Measurements from ENCODE around the gene SLC15A4.
"Not testable (repeated sequence)": the region's sequence is repeated elsewhere in the genome, so short reads cannot be mapped to it uniquely, and the experiment has no call there.

SLC15A4 gene

GRCh38 chr12:128853600-128854197, 29.9 kb upstream of the SLC15A4 start:
- Histone ChIP-seq H3K4me3 (ENCODE audit: low read length) (no peak overlapping the region), H3K4me1 (ENCODE audit: control insufficient read depth, insufficient read depth, low read length) (peaks cover 9% of the 10 kb centered on the region), H3K9ac (ENCODE audit: low read length) (no peak overlapping the region), H3K9me3 (ENCODE audit: control insufficient read depth, low read length) (no peaks in the 10 kb centered on the region), H3K27me3 (ENCODE audit: control insufficient read depth, insufficient read depth, low read length) (peaks cover 26% of the 10 kb centered on the region), H3K36me3 (ENCODE audit: control insufficient read depth, insufficient read depth, low read length) (no peaks in the 10 kb centered on the region)

- H3K4me3 ChIP-seq (ENCODE audit: low read length), result no peak within 1 kb of the TSS
- H3K9ac ChIP-seq (ENCODE audit: low read length), result no peak within 1 kb of the TSS
- H3K4me1 ChIP-seq (ENCODE audit: control insufficient read depth, insufficient read depth, low read length), result peaks cover 9% of the 10 kb centered on the region
- H3K27me3 ChIP-seq (ENCODE audit: control insufficient read depth, insufficient read depth, low read length), result peaks cover 26% of the 10 kb centered on the region
- H3K9me3 ChIP-seq (ENCODE audit: control insufficient read depth, low read length), result no peaks in the 10 kb centered on the region
- H3K36me3 ChIP-seq (ENCODE audit: control insufficient read depth, insufficient read depth, low read length), result no peaks in the 10 kb centered on the region
Measured at GRCh38 chr12:128852885-128853599, 29.3 kb upstream of the SLC15A4 start, which contains the start of gene GLT1D1. GLT1D1 (plus strand) TSS chr12:128853478; CDS start chr12:128853582, 104 bp downstream.

- no peak overlapping the region for H3K4me3 ChIP-seq (ENCODE audit: low read length)
- H3K9me3 ChIP-seq (ENCODE audit: control insufficient read depth, low read length), result no peaks in the 10 kb centered on the region
- H3K9ac ChIP-seq (ENCODE audit: low read length), result no peak overlapping the region
- no peaks in the 10 kb centered on the region for H3K36me3 ChIP-seq (ENCODE audit: control insufficient read depth, insufficient read depth, low read length)
- peaks cover 9% of the 10 kb centered on the region for H3K4me1 ChIP-seq (ENCODE audit: control insufficient read depth, insufficient read depth, low read length)
- H3K27me3 ChIP-seq (ENCODE audit: control insufficient read depth, insufficient read depth, low read length), result peaks cover 26% of the 10 kb centered on the region
Measured at GRCh38 chr12:128852026-128852698, 28.4 kb upstream of the SLC15A4 start.

GRCh38 chr12:128851429-128851828, 27.7 kb upstream of the SLC15A4 start:
- H3K9ac ChIP-seq (ENCODE audit: low read length); H3K9me3 ChIP-seq (ENCODE audit: control insufficient read depth, low read length); H3K36me3 ChIP-seq (ENCODE audit: control insufficient read depth, insufficient read depth, low read length); H3K4me1 ChIP-seq (ENCODE audit: control insufficient read depth, insufficient read depth, low read length); H3K4me3 ChIP-seq (ENCODE audit: low read length): not testable (repeated sequence)
- peaks cover 26% of the 10 kb centered on the region for H3K27me3 ChIP-seq (ENCODE audit: control insufficient read depth, insufficient read depth, low read length)

- Histone ChIP-seq H3K4me1 (ENCODE audit: control insufficient read depth, insufficient read depth, low read length) (peaks cover 9% of the 10 kb centered on the region), H3K4me3 (ENCODE audit: low read length) (no peak overlapping the region), H3K9me3 (ENCODE audit: control insufficient read depth, low read length) (no peaks in the 10 kb centered on the region), H3K9ac (ENCODE audit: low read length) (no peak overlapping the region), H3K27me3 (ENCODE audit: control insufficient read depth, insufficient read depth, low read length) (peaks cover 26% of the 10 kb centered on the region), H3K36me3 (ENCODE audit: control insufficient read depth, insufficient read depth, low read length) (no peaks in the 10 kb centered on the region)
Measured at GRCh38 chr12:128850400-128850799, 26.6 kb upstream of the SLC15A4 start.

- H3K9ac ChIP-seq (ENCODE audit: low read length); H3K4me3 ChIP-seq (ENCODE audit: low read length); H3K4me1 ChIP-seq (ENCODE audit: control insufficient read depth, insufficient read depth, low read length); H3K36me3 ChIP-seq (ENCODE audit: control insufficient read depth, insufficient read depth, low read length); H3K9me3 ChIP-seq (ENCODE audit: control insufficient read depth, low read length): not testable (repeated sequence)
- H3K27me3 ChIP-seq (ENCODE audit: control insufficient read depth, insufficient read depth, low read length), result peaks cover 24% of the 10 kb centered on the region
Measured at GRCh38 chr12:128849806-128850205, 26.0 kb upstream of the SLC15A4 start.

- H3K27me3 ChIP-seq (ENCODE audit: control insufficient read depth, insufficient read depth, low read length), result peaks cover 12% of the 10 kb centered on the region
- no peak overlapping the region for H3K9ac ChIP-seq (ENCODE audit: low read length)
- no peaks in the 10 kb centered on the region for H3K9me3 ChIP-seq (ENCODE audit: control insufficient read depth, low read length)
- H3K4me1 ChIP-seq (ENCODE audit: control insufficient read depth, insufficient read depth, low read length), result peaks cover 6% of the 10 kb centered on the region
- H3K4me3 ChIP-seq (ENCODE audit: low read length), result no peak overlapping the region
- no peaks in the 10 kb centered on the region for H3K36me3 ChIP-seq (ENCODE audit: control insufficient read depth, insufficient read depth, low read length)
Measured at GRCh38 chr12:128848371-128848770, 24.6 kb upstream of the SLC15A4 start.

- H3K9me3 ChIP-seq (ENCODE audit: control insufficient read depth, low read length); H3K4me1 ChIP-seq (ENCODE audit: control insufficient read depth, insufficient read depth, low read length); H3K4me3 ChIP-seq (ENCODE audit: low read length); H3K27me3 ChIP-seq (ENCODE audit: control insufficient read depth, insufficient read depth, low read length); H3K9ac ChIP-seq (ENCODE audit: low read length); H3K36me3 ChIP-seq (ENCODE audit: control insufficient read depth, insufficient read depth, low read length): not testable (repeated sequence)
Measured at GRCh38 chr12:128846671-128847070, 22.9 kb upstream of the SLC15A4 start.

GRCh38 chr12:128844031-128844635, 20.4 kb upstream of the SLC15A4 start:
- Histone ChIP-seq H3K36me3 (ENCODE audit: control insufficient read depth, insufficient read depth, low read length) (no peaks in the 10 kb centered on the region), H3K9ac (ENCODE audit: low read length) (no peak overlapping the region), H3K9me3 (ENCODE audit: control insufficient read depth, low read length) (no peaks in the 10 kb centered on the region), H3K27me3 (ENCODE audit: control insufficient read depth, insufficient read depth, low read length) (no peaks in the 10 kb centered on the region), H3K4me3 (ENCODE audit: low read length) (no peak overlapping the region), H3K4me1 (ENCODE audit: control insufficient read depth, insufficient read depth, low read length) (no peaks in the 10 kb centered on the region)

- Histone ChIP-seq H3K9me3 (ENCODE audit: control insufficient read depth, low read length) (no peaks in the 10 kb centered on the region), H3K36me3 (ENCODE audit: control insufficient read depth, insufficient read depth, low read length) (no peaks in the 10 kb centered on the region), H3K9ac (ENCODE audit: low read length) (no peak overlapping the region), H3K27me3 (ENCODE audit: control insufficient read depth, insufficient read depth, low read length) (no peaks in the 10 kb centered on the region), H3K4me3 (ENCODE audit: low read length) (no peak overlapping the region), H3K4me1 (ENCODE audit: control insufficient read depth, insufficient read depth, low read length) (no peaks in the 10 kb centered on the region)
Measured at GRCh38 chr12:128843538-128843937, 19.8 kb upstream of the SLC15A4 start.

- no peaks in the 10 kb centered on the region for H3K4me1 ChIP-seq (ENCODE audit: control insufficient read depth, insufficient read depth, low read length)
- H3K27me3 ChIP-seq (ENCODE audit: control insufficient read depth, insufficient read depth, low read length), result no peaks in the 10 kb centered on the region
- no peak overlapping the region for H3K4me3 ChIP-seq (ENCODE audit: low read length)
- H3K9ac ChIP-seq (ENCODE audit: low read length), result no peak overlapping the region
- no peaks in the 10 kb centered on the region for H3K9me3 ChIP-seq (ENCODE audit: control insufficient read depth, low read length)
- no peaks in the 10 kb centered on the region for H3K36me3 ChIP-seq (ENCODE audit: control insufficient read depth, insufficient read depth, low read length)
Measured at GRCh38 chr12:128842579-128842978, 18.8 kb upstream of the SLC15A4 start.

GRCh38 chr12:128840862-128841468, 17.2 kb upstream of the SLC15A4 start:
- H3K4me3 ChIP-seq (ENCODE audit: low read length), result no peak overlapping the region
- H3K4me1 ChIP-seq (ENCODE audit: control insufficient read depth, insufficient read depth, low read length), result no peaks in the 10 kb centered on the region
- no peaks in the 10 kb centered on the region for H3K9me3 ChIP-seq (ENCODE audit: control insufficient read depth, low read length)
- H3K9ac ChIP-seq (ENCODE audit: low read length), result no peak overlapping the region
- H3K27me3 ChIP-seq (ENCODE audit: control insufficient read depth, insufficient read depth, low read length), result no peaks in the 10 kb centered on the region
- H3K36me3 ChIP-seq (ENCODE audit: control insufficient read depth, insufficient read depth, low read length), result no peaks in the 10 kb centered on the region
